KOPT-K1 (cell line): ENCODE results near the gene EMP3.

ENCODE experiments used
- H3K27ac ChIP-seq: fragments of 200-600 bp; sonication (generic); 2 replicates; pipeline ENCODE4 v1.5.1; 2016; ENCODE audit warnings: antibody characterized with exemption, mild to moderate bottlenecking, low read depth, low read length; ENCODE audit not compliant: poor library complexity, severe bottlenecking
- H3K36me3 ChIP-seq: fragments of 200-600 bp; sonication (generic); 2 replicates; pipeline ENCODE4 v1.5.1; 2017; ENCODE audit warnings: antibody characterized with exemption, mild to moderate bottlenecking, low read length, moderate library complexity; ENCODE audit not compliant: insufficient read depth
- H3K9me3 ChIP-seq: fragments of 200-600 bp; sonication (generic); 2 replicates; pipeline ENCODE4 v1.5.1; 2017; ENCODE audit warnings: antibody characterized with exemption, low read length, mild to moderate bottlenecking; ENCODE audit not compliant: insufficient read depth, poor library complexity, severe bottlenecking

Gene EMP3

DNA sequence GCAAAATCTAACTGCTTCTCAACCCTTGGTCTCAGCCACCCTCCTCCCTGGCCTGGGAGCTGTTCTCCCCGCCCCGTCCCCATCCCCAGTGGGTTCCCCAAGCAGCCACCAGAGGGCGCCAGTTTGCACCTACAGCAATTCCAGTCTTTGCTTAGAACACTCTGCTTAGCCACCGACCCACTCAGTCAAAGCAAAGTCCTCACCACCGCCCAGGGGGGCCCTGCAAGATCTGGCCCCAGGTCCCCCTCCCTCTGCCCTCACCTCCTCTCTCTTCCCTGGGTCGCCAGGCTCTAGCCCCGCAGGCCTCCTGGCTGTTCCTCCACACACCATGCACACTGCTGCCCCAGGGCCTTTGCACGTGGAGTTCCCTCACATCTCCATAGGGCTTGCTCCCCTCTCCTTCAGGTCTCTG is 26.0 kb downstream of the EMP3 start:
- Histone ChIP-seq H3K9me3 (no peaks in the 10 kb centered on the region), H3K36me3 (no peaks in the 10 kb centered on the region), H3K27ac (no peak overlapping the region)

GRCh38 chr19:48353677-48354076 is 28.3 kb downstream of the EMP3 start:
- Histone ChIP-seq H3K27ac (no peak overlapping the region), H3K9me3 (no peaks in the 10 kb centered on the region), H3K36me3 (no peaks in the 10 kb centered on the region)

DNA sequence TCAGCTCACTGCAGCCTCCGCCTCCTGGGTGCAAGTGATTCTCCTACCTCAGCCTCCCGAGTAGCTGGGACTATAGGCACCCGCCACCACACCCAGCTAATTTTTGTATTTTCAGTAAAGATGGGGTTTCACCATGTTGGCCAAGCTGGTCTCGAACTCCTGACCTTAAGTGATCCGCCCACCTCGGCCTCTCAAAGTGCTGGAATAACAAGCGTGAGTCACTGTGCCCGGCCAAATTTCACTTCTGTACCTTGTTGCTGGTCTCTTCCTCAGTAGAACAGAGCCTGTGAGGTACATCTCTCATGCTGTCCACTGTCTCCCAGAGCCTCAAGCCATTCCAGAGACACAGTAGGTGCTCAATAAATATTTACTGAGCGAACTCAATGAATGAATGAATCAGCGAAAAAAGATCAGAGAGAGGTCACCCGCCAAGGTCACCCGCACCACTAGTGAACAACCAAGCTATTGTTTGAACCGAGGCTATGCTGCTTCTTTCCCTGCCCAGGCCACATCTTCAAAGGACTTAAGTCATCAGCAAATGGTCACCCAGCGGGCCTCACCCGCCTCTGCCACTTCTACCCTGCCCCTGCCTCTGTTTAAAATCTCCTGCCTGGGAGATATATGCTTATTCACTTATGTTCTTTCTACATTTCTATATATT is 29.1 kb downstream of the EMP3 start:
- Histone ChIP-seq H3K9me3 (no peaks in the 10 kb centered on the region), H3K27ac (no peak overlapping the region), H3K36me3 (no peaks in the 10 kb centered on the region)

DNA sequence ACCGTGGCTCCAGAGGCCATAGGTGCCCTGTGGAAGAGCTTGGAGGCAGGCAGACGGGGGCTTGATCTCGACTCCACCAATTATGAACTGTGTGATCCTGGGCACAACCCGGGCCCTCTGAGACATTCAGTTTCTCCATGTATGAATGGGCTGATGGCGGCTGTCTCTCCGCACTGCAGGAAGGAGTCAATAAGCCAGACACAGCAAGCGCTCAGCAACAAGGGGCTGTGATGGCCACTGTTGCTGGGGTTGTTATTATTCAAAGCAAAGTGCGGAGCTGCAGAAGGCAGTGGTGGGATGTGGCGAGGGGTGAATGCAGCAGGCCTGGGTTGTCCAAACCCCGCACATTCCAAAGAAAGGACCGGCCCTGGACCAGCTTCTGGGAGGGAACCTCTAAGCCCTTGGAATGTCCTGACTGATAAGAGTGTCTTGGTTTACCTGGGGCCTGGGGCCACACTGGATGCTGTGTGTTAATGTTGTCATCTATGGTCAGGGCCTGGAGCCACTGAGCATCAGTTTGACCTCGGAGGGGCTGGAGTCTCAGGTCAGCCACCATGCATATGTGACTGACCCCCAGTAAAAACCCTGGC is 30.1 kb downstream of the EMP3 start:
- H3K27ac ChIP-seq, result no peak overlapping the region
- H3K9me3 ChIP-seq, result no peaks in the 10 kb centered on the region
- no peaks in the 10 kb centered on the region for H3K36me3 ChIP-seq

DNA sequence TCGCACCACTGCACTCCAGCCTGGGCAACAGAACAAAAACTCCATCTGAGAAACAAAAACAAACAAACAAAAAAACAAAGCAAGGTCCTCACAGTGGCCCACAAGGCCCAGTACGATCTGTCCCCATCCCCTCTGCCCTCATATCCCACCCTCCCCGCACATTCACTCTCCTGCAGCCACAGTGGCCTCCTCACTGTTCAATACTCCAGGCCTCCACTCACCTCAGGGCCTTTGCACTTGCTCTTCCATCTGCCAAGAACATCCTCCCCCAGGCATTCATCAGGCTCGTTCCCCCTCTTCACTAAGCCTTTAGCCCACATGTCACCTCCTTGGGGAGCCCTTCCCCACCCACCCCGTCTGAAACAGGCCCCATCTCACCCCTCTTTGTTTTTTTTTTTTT is 33.8 kb downstream of the EMP3 start:
- no peak overlapping the region for H3K27ac ChIP-seq
- no peaks in the 10 kb centered on the region for H3K9me3 ChIP-seq

DNA sequence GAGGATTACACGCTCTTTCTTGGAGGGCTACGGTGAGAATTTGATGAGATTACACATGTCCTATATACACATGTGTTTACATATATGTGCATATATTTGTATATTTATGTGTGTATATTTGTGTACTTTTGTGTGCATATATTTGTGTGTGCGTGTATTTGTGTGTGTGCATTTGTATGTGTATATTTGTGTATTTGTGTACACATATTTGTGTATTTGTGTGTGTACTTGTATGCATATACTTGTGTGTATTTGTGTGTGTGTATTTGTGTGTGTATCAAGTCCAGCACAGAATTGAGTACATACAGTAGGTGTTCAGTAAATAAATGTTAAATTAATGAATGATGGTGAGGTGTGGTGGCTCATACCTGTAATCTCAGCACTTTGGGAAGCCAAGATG is 36.6 kb downstream of the EMP3 start:
- Histone ChIP-seq H3K9me3 (no peaks in the 10 kb centered on the region), H3K36me3 (no peaks in the 10 kb centered on the region), H3K27ac (no peak overlapping the region)

More for the DNA sequence above, 33.8 kb downstream of the EMP3 start:
- H3K36me3 ChIP-seq, result no peaks in the 10 kb centered on the region

- no peaks in the 10 kb centered on the region for H3K36me3 ChIP-seq
Measured at GRCh38 chr19:48362716-48363499, 37.6 kb downstream of the EMP3 start.

GRCh38 chr19:48363500-48363809 is 38.1 kb downstream of the EMP3 start:
- peak overlapping the region; percentile 90 for H3K27ac ChIP-seq

More at GRCh38 chr19:48362716-48363499, 37.6 kb downstream of the EMP3 start:
- H3K27ac ChIP-seq, result peak overlapping the region; percentile 90
- no peaks in the 10 kb centered on the region for H3K9me3 ChIP-seq

DNA sequence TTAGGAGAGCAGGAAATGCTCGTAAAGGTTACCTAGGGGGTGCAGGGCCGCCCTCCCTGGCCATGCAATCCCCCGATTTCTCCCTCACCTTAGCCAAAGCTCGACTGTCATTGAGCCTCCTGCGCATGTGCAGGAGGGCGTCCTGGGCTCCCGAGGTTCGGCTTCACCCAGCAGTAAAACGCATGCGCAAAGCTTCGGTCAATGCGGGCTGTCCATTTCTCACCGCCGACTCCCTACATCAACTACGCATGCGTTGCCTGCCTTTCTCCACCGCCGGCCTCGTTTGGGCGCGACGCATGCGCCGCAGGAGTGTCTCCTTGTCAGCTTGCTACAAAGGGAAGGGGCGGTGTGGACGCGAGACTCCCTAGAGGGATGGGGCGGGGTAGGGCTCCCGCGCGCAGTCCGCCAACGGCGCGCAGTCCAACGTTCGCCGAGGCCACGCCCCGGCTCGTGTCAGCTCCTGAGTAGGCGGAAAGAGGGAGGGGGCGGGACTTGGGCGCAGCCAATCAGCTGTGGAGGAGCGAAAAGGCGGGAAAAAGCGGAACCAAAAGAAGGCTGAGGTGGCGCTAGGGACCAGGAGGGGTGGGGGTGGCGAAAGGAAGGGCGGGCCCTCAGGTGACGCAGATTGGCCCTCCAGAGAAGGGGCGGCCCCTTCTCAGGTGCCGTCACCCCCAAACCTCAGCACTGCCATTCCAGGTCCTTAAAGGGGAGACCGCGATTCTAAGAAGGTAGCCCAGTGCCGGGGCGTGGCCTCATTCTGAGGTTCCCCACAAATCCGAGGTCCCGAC is 38.7 kb downstream of the EMP3 start, which contains the start of the genes SYNGR4 and TMEM143:
TSS of gene SYNGR4 (plus strand) at position 558 of the 788 bp plus-strand sequence. CDS start 1,476 bp downstream, outside the sequence.
TSS of gene TMEM143 (minus strand) at position 131 of the 788 bp plus-strand sequence. CDS start at position 111, 20 bp downstream.
- no peaks in the 10 kb centered on the region for H3K9me3 ChIP-seq
- H3K27ac ChIP-seq, result peak within 1 kb of the TSS; percentile 90
- H3K36me3 ChIP-seq, result no peaks in the 10 kb centered on the region

More at GRCh38 chr19:48363500-48363809, 38.1 kb downstream of the EMP3 start:
- H3K9me3 ChIP-seq, result no peaks in the 10 kb centered on the region
- H3K36me3 ChIP-seq, result no peaks in the 10 kb centered on the region

GRCh38 chr19:48364598-48365348 is 39.4 kb downstream of the EMP3 start:
- H3K27ac ChIP-seq, result peak overlapping the region; percentile 90
- no peaks in the 10 kb centered on the region for H3K36me3 ChIP-seq
- H3K9me3 ChIP-seq, result no peaks in the 10 kb centered on the region

DNA sequence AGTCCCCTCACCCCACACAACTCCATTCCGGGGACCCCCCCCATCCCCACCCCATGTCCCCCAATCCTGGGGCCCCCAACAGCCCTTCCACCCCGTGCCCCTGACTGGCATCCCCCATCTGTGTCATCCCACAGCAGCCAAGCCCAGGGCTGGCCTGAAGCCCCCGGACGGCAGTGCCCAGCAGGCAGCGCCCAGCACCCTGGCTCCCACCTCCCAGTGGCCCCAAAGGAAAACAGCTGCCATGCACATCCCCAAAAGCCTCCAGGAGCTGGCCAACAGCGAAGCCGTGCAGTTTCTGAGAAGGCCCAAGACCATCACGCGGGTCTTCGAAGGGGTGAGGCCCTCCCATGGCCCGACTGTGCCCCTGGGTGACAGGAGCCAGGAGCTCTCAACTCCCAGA is 40.2 kb downstream of the EMP3 start:
- H3K27ac ChIP-seq, result no peak overlapping the region
- H3K9me3 ChIP-seq, result no peaks in the 10 kb centered on the region
- H3K36me3 ChIP-seq, result no peaks in the 10 kb centered on the region

GRCh38 chr19:48367855-48368254 is 42.5 kb downstream of the EMP3 start:
- no peaks in the 10 kb centered on the region for H3K9me3 ChIP-seq
- no peaks in the 10 kb centered on the region for H3K36me3 ChIP-seq
- no peak overlapping the region for H3K27ac ChIP-seq

DNA sequence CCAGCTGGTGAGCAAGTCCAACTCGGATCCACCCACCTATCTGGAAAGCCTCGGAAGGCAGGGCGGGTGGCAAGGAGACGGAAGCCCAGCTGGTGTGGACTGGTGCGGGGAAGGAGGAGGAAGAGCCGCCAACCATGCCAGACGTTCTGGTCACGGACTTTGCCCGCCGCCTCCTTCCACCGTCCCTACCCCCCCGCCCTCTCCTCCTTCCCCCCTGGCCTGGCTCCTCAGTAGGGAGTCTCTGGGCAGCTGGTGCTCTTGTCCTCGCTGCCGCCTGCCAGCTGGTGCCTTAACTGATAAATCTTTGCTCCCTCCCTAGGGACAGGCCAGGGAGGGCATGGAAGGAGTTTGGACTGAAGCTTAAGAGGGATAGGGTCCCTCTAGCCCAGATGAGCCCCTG is 43.6 kb downstream of the EMP3 start:
- H3K36me3 ChIP-seq, result no peaks in the 10 kb centered on the region
- no peaks in the 10 kb centered on the region for H3K9me3 ChIP-seq
- H3K27ac ChIP-seq, result no peak overlapping the region

DNA sequence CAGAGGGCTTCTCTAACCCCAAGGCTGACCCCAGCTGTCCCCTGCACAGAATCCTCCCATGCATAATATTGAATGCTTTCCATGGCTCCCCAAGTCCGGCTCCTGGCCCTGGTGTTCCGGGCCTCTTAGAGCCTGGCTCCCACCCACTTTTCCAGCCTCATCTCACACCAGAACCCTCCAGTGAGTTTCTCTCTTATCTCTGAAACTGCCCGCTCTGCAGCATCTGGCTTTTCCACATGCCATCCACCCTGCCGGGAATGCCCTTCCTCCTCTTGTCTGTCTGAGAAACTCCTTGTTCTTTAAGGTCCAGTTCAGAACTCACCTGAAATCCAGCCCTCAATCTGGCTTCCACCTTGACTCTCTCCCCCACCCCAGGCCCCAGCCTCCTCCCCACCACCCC is 45.6 kb downstream of the EMP3 start:
- Histone ChIP-seq H3K27ac (no peak overlapping the region), H3K9me3 (no peaks in the 10 kb centered on the region), H3K36me3 (no peaks in the 10 kb centered on the region)
